Suppressor macrophage (primary cell): Measurements from ENCODE around the gene ARFGAP1.

Experiments
- DNase-seq, 4 experiments: peaks; one replicate each; pipeline ENCODE4 v3.0.0-alpha.2; 2020 to 2022

Gene ARFGAP1

GRCh38 chr20:63241272-63241671 is 31.3 kb upstream of the ARFGAP1 start:
- DNase-seq: no peak

GRCh38 chr20:63242736-63243135 is 29.9 kb upstream of the ARFGAP1 start:
- DNase-seq: no peak

GRCh38 chr20:63243604-63244247 is 28.9 kb upstream of the ARFGAP1 start:
- no peak for DNase-seq

- no peak for DNase-seq
These were observed 28.1 kb upstream of the ARFGAP1 start for GRCh38 chr20:63244468-63244867.

- peak in 1 of 4 experiments; percentile 16 for DNase-seq
These were observed 25.9 kb upstream of the ARFGAP1 start for GRCh38 chr20:63246490-63247288.

GRCh38 chr20:63247671-63248228 is 24.9 kb upstream of the ARFGAP1 start:
- no peak for DNase-seq

- DNase-seq: no peak
These were observed 23.6 kb upstream of the ARFGAP1 start for GRCh38 chr20:63248835-63249591.

GRCh38 chr20:63249891-63250290 is 22.7 kb upstream of the ARFGAP1 start:
- no peak for DNase-seq

GRCh38 chr20:63251350-63251749 is 21.3 kb upstream of the ARFGAP1 start:
- peak in 1 of 4 experiments; percentile 21 for DNase-seq

- DNase-seq: no peak
These were observed 20.3 kb upstream of the ARFGAP1 start for GRCh38 chr20:63252284-63252711.

GRCh38 chr20:63253065-63253437 is 19.6 kb upstream of the ARFGAP1 start:
- no peak for DNase-seq

- DNase-seq: no peak
These were observed 19.0 kb upstream of the ARFGAP1 start for GRCh38 chr20:63253438-63254231.

GRCh38 chr20:63254232-63254605 is 18.4 kb upstream of the ARFGAP1 start, which contains the start of gene NKAIN4:
TSS of gene NKAIN4 (minus strand) at chr20:63254463. CDS start at chr20:63254450, 13 bp downstream.
- no peak for DNase-seq

- no peak for DNase-seq
These were observed 17.8 kb upstream of the ARFGAP1 start for GRCh38 chr20:63254606-63255384.

- DNase-seq: no peak
These were observed 16.5 kb upstream of the ARFGAP1 start for GRCh38 chr20:63255931-63256704.

GRCh38 chr20:63256954-63257353 is 15.7 kb upstream of the ARFGAP1 start:
- DNase-seq: no peak

- no peak for DNase-seq
These were observed 15.0 kb upstream of the ARFGAP1 start for GRCh38 chr20:63257629-63258028.

- DNase-seq: no peak
These were observed 13.8 kb upstream of the ARFGAP1 start for GRCh38 chr20:63258781-63259180.

- DNase-seq: no peak
These were observed 12.7 kb upstream of the ARFGAP1 start for GRCh38 chr20:63259734-63260460.

GRCh38 chr20:63260521-63260920 is 12.1 kb upstream of the ARFGAP1 start:
- DNase-seq: no peak
